Spleen (tissue), 11 donors: ENCODE results near the gene VSTM1. TPM values are rescaled to one million over a fixed set of nuclear protein-coding genes. Genes with fewer than 3 reads are reported as not detected.
"Not testable (repeated sequence)": the region's sequence is repeated elsewhere in the genome, so short reads cannot be mapped to it uniquely, and the experiment has no call there.

Experiments
- DNase-seq: peaks from one replicate; pipeline ENCODE4 v3.0.0-alpha.2; 2020
- H3K27ac ChIP-seq, 8 donors: fragments of 200-600 bp; sonication (generic) in 7 of 8; 1 replicate in 4 of 8; 2 replicates in 4 of 8; pipeline versions ENCODE4 v1.5.0 to v1.8.0; 2016 to 2021; ENCODE audit warnings: inconsistent platforms in 4 of 8, mild to moderate bottlenecking in 4 of 8, moderate library complexity in 1 of 8
- H3K27me3 ChIP-seq, 7 donors: fragments of 200-600 bp; sonication (generic) in 6 of 7; replicated peaks in 1 of 7; 1 replicate in 4 of 7; 2 replicates in 3 of 7; pipeline versions ENCODE4 v1.5.0 to v1.8.0; 2016 to 2021; ENCODE audit warnings: inconsistent platforms in 3 of 7, mild to moderate bottlenecking in 1 of 7
- H3K36me3 ChIP-seq, 6 donors: fragments of 200-600 bp; sonication (generic) in 5 of 6; 1 replicate in 4 of 6; 2 replicates in 2 of 6; pipeline versions ENCODE4 v1.5.0 to v1.8.0; 2016 to 2021; ENCODE audit warnings: inconsistent platforms in 2 of 6
- H3K4me1 ChIP-seq, 6 donors: fragments of 200-600 bp; sonication (generic) in 5 of 6; 1 replicate in 3 of 6; 2 replicates in 3 of 6; pipeline versions ENCODE4 v1.5.0 to v1.8.0; 2016 to 2021; ENCODE audit warnings: inconsistent platforms in 3 of 6
- H3K4me3 ChIP-seq, 8 donors: fragments of 200-600 bp; sonication (generic) in 7 of 8; 1 replicate in 4 of 8; 2 replicates in 4 of 8; pipeline versions ENCODE4 v1.5.0 to v1.8.0; 2016 to 2021; ENCODE audit warnings: inconsistent platforms in 4 of 8, mild to moderate bottlenecking in 4 of 8, moderate library complexity in 2 of 8
- H3K9me3 ChIP-seq, 8 donors: fragments of 200-600 bp; sonication (generic) in 7 of 8; 1 replicate in 4 of 8; 2 replicates in 4 of 8; pipeline versions ENCODE4 v1.5.0 to v1.8.0; 2016 to 2021; ENCODE audit warnings: inconsistent platforms in 4 of 8
- CTCF ChIP-seq, 11 experiments: fragments of 200-600 bp in 7 of 11; fragments of 450-650 bp in 4 of 11; sonication (generic) in 4 of 11; IDR thresholded peaks in 8 of 11; conservative IDR thresholded peaks in 3 of 11; 1 replicate in 7 of 11; 2 replicates in 4 of 11; pipeline versions ENCODE4 v1.4.0 to v1.8.0; 2016 to 2021; ENCODE audit warnings: antibody characterized with exemption in 11 of 11, inconsistent platforms in 4 of 11, mild to moderate bottlenecking in 1 of 11
- POLR2A ChIP-seq, 3 donors: fragments of 450-650 bp; IDR thresholded peaks; one replicate each; pipeline ENCODE4 v1.5.1; 2017; ENCODE audit warnings: antibody characterized with exemption in 3 of 3, mild to moderate bottlenecking in 1 of 3
- POLR2AphosphoS5 ChIP-seq, 3 donors: sonication (generic); formaldehyde crosslinking; IDR thresholded peaks; one replicate each; pipeline ENCODE4 v1.5.1; 2017; ENCODE audit warnings: antibody characterized with exemption in 3 of 3
- WGBS, 5 donors: extraction: QIAGEN DNeasy Blood & Tissue Kit in 3 of 5; methylation state at CpG; one replicate each; pipeline versions ENCODE4 v1.1.5 to v1.1.7; 2013 to 2018; 5-methylcytosine and 5-hydroxymethylcytosine counted together
- intact Hi-C: fragments of 100-400 bp; cut with DNase I; formaldehyde crosslinking; loops from one replicate; pipeline ENCODE4 v1.15.0; 2023; ENCODE audit warnings: low total_unique reads
- polyA plus RNA-seq, 3 donors: library from polyadenylated mRNA; stranded (reverse); fragments of 200-250 nt; gene quantifications; one replicate each; pipeline ENCODE4 v1.2.1, GENCODE V29; 2013
- total RNA-seq, 7 donors: library from RNA; depleted of rRNA in 3 of 7; stranded (reverse); fragments of >200 nt in 3 of 7; fragmentation: NEBNext Ultra II Directional in 4 of 7; extraction: Animal tissue kit (Norgen Biotek cat#: 25700) in 4 of 7; gene quantifications; one replicate each; pipeline versions ENCODE4 v1.1.0 to v1.2.1, GENCODE V29; 2016 to 2021
- donor health status: healthy with polysubstance abuse.
- donor health status: DM: no; HTN: no; CAD: no; lungs with moderate emphysema.
- donor health status: DM: no; HTN: no; CAD: no.
- donor health status: Bipolar disorder and iron deficiency.
- donor health status: healthy.
- donor health status: DM: no; HTN: no; CAD: no.
- donor health status: DM: yes; HTN: yes; CAD: no.

Gene VSTM1
- total and polyA plus RNA-seq, 10 donors: 0.32 to 13.3 (median 5.3) TPM; not detected in 1

GRCh38 chr19:54042989-54043388 is 20.7 kb downstream of the VSTM1 start:
- no peak for DNase-seq
- peaks cover 0 to 11% (median 0%) of the 10 kb centered on the region in 6 donors for H3K4me1 ChIP-seq
- H3K4me3 ChIP-seq: no peak overlapping the region
- no peak overlapping the region for H3K27ac ChIP-seq
- TF ChIP-seq POLR2A (IDR thresholded peaks at IDR 0.05) (no peak), POLR2AphosphoS5 (IDR thresholded peaks at IDR 0.05) (no peak), CTCF (IDR thresholded peaks at IDR 0.05 in 8 of 11, conservative IDR thresholded peaks at IDR 0.05 in 3 of 11) (no peak)
- H3K9me3 ChIP-seq: no peaks in the 10 kb centered on the region
- WGBS, 5 donors: 65 to 96% (median 80%) methylated on average over 3 of the region's 3 CpGs
- peaks cover 0 to 84% (median 0%) of the 10 kb centered on the region in 7 donors for H3K27me3 ChIP-seq
- intact Hi-C loops: no loop called here
- peaks cover 0 to 22% (median 0%) of the 10 kb centered on the region in 6 donors for H3K36me3 ChIP-seq

GRCh38 chr19:54041969-54042606 is 21.6 kb downstream of the VSTM1 start:
- no peak for TF ChIP-seq POLR2AphosphoS5 (IDR thresholded peaks at IDR 0.05)
- TF ChIP-seq POLR2A (IDR thresholded peaks at IDR 0.05): no peak
- TF ChIP-seq CTCF (IDR thresholded peaks at IDR 0.05 in 8 of 11, conservative IDR thresholded peaks at IDR 0.05 in 3 of 11): no peak
- Histone ChIP-seq H3K9me3 (no peaks in the 10 kb centered on the region), H3K4me1 (peaks cover 0 to 3% (median 0%) of the 10 kb centered on the region in 6 donors), H3K4me3 (no peak overlapping the region), H3K27ac (no peak overlapping the region), H3K36me3 (peaks cover 0 to 22% (median 0%) of the 10 kb centered on the region in 6 donors), H3K27me3 (peaks cover 0 to 75% (median 0%) of the 10 kb centered on the region in 7 donors)
- intact Hi-C loops: no loop called here
- WGBS, 5 donors: 59 to 77% (median 62%) methylated on average over 9 of the region's 9 CpGs
- DNase-seq: no peak

- peaks cover 0 to 56% (median 0%) of the 10 kb centered on the region in 7 donors for H3K27me3 ChIP-seq
- no peaks in the 10 kb centered on the region for H3K9me3 ChIP-seq
- no peak overlapping the region for H3K27ac ChIP-seq
- intact Hi-C loops: no loop called here
- peaks cover 0 to 22% (median 0%) of the 10 kb centered on the region in 6 donors for H3K36me3 ChIP-seq
- TF ChIP-seq CTCF (IDR thresholded peaks at IDR 0.05 in 8 of 11, conservative IDR thresholded peaks at IDR 0.05 in 3 of 11) (no peak), POLR2AphosphoS5 (IDR thresholded peaks at IDR 0.05) (no peak), POLR2A (IDR thresholded peaks at IDR 0.05) (no peak)
- DNase-seq: no peak
- 69 to 87% (median 80%) methylated on average over 4 of the region's 4 CpGs for WGBS, 5 donors
- H3K4me3 ChIP-seq: no peak overlapping the region
- H3K4me1 ChIP-seq: no peaks in the 10 kb centered on the region
Observed at GRCh38 chr19:54040003-54040402, 23.7 kb downstream of the VSTM1 start.

GRCh38 chr19:54036542-54036941 is 27.2 kb downstream of the VSTM1 start:
- 64 to 74% (median 68%) methylated on average over 5 of the region's 5 CpGs for WGBS, 5 donors
- H3K4me1 ChIP-seq, DNase-seq, H3K4me3 ChIP-seq, intact Hi-C loops, H3K9me3 ChIP-seq, H3K27ac ChIP-seq: not testable (repeated sequence)
- Histone ChIP-seq H3K27me3 (peaks cover 0 to 57% (median 0%) of the 10 kb centered on the region in 7 donors), H3K36me3 (peaks cover 0 to 15% (median 0%) of the 10 kb centered on the region in 6 donors)
